Measurements from ENCODE around the gene PLXDC2.

DNA sequence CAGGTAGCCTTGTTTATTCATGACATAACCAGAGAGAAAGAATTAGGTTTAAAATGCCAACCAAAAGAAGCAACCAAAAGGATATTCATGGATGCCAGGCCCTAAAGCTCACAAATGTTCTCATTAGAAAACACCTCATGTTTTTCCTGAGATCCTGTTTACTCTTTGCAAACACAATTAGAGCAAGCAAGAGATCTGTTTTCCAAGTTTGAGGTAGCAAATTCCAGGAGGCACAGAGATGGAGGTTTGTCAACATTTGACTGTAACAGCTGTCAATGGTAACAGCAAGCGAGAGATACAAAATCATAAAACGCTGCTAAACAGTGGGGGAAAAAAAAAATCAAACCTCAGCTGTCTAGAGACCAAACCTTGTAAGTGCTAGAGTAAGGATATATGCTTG, 182.2 kb downstream of the PLXDC2 start:
- TF ChIP-seq, protein P1, sequence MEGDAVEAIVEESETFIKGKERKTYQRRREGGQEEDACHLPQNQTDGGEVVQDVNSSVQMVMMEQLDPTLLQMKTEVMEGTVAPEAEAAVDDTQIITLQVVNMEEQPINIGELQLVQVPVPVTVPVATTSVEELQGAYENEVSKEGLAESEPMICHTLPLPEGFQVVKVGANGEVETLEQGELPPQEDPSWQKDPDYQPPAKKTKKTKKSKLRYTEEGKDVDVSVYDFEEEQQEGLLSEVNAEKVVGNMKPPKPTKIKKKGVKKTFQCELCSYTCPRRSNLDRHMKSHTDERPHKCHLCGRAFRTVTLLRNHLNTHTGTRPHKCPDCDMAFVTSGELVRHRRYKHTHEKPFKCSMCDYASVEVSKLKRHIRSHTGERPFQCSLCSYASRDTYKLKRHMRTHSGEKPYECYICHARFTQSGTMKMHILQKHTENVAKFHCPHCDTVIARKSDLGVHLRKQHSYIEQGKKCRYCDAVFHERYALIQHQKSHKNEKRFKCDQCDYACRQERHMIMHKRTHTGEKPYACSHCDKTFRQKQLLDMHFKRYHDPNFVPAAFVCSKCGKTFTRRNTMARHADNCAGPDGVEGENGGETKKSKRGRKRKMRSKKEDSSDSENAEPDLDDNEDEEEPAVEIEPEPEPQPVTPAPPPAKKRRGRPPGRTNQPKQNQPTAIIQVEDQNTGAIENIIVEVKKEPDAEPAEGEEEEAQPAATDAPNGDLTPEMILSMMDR (IDR thresholded peaks at IDR 0.05) = no peak
- TF ChIP-seq POLR2A (IDR thresholded peaks at IDR 0.05) = no peak

Data from heart left ventricle (tissue), 13 donors.